ES-I3 (cell line): ENCODE measurements around the gene GPT2.
A peak's percentile ranks its signal among the peaks of the same experiment; 100 is the strongest.

Source experiments
- H3K36me3 ChIP-seq: 2 replicates; pipeline ENCODE4 v1.6.1; 2013; ENCODE audit warnings: mild to moderate bottlenecking, low read length, control low read depth, moderate library complexity; ENCODE audit not compliant: insufficient read depth
- H3K4me1 ChIP-seq: 2 replicates; pipeline ENCODE4 v1.6.1; 2013; ENCODE audit warnings: mild to moderate bottlenecking, control low read depth, low read length; ENCODE audit not compliant: insufficient read depth
- H3K9ac ChIP-seq: 2 replicates; pipeline ENCODE4 v1.6.1; 2013; ENCODE audit warnings: low read depth, mild to moderate bottlenecking, low read length, moderate library complexity
- H3K9me3 ChIP-seq: 2 replicates; pipeline ENCODE4 v1.6.1; 2013; ENCODE audit warnings: mild to moderate bottlenecking, low read length, moderate library complexity; ENCODE audit not compliant: control insufficient read depth, insufficient read depth

The GPT2 gene

DNA sequence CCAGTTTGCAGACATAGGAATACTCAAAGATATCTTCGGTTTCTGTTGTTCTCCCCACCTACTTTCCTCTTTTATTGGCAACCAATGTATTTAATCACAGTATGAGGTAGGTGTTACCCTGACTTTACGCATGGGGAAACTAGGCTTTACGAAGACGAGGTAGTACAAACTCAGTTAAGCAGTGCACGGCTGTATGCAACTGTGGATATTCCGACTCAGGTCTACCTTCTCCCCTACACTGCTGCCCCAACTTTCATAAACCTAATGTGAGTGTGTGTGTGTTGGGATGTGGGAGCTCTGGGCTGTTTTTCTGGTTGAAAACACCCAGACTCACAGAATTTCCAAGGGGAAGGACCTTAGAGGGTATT lies 1.2 kb upstream of the GPT2 start:
- Histone ChIP-seq H3K9ac (peak overlapping the region; percentile 99), H3K4me1 (peaks cover 41% of the 10 kb centered on the region), H3K9me3 (no peaks in the 10 kb centered on the region), H3K36me3 (peaks cover 6% of the 10 kb centered on the region; the same call in 1 of the 2 replicates)

DNA sequence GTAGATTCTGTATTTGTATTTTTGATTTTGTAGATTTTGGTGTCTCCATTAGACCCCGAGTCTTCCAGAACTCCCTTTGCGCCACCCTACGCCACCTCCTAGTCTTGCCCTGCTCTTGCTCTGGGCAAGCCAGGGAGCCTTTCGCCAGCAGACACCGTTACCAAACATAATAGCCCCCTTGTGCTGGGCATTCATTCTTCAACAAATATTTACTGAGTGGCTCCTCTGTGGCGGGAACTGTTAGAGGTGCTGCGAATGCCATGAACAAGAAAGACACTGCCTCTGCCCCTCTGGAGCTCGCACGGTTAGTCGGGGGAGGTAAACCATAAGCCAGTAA lies 841 bp upstream of the GPT2 start:
- peaks cover 6% of the 10 kb centered on the region; the same call in 1 of the 2 replicates for H3K36me3 ChIP-seq
- H3K4me1 ChIP-seq, result peaks cover 41% of the 10 kb centered on the region
- H3K9me3 ChIP-seq, result no peaks in the 10 kb centered on the region
- H3K9ac ChIP-seq, result peak overlapping the region; percentile 99

DNA sequence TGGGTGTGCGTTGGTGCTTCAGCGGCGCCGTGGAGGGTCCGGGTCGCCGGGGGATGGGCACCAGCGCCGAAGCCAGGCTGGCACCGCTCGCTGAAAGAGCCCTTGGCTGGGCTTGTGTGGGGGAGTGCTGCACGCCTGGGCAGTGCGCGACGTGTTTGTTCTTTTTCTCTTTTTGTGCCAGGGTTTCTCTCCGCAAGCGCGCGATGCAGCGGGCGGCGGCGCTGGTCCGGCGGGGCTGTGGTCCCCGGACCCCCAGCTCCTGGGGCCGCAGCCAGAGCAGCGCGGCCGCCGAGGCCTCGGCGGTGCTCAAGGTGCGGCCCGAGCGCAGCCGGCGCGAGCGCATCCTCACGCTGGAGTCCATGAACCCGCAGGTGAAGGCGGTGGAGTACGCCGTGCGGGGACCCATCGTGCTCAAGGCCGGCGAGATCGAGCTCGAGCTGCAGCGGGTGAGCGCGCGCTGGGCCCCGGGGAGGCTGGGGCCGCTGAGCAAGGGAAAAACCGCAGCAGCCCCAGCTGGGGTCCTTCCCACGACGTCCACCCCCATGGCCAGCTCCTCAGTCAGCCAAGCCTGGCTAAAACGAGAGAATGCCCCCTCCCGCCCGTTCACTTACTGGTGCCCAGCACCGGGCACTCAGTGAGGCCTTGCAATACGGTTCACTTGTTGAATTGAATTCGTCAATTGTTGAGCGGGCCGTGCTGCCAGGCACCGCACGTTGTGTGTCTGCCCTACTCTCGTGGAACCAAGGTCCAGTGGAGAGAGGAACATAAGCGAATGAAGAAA lies 541 bp downstream of the GPT2 start:
- peaks cover 6% of the 10 kb centered on the region; the same call in 1 of the 2 replicates for H3K36me3 ChIP-seq
- peaks cover 41% of the 10 kb centered on the region for H3K4me1 ChIP-seq
- peak overlapping the region; percentile 84 for H3K9ac ChIP-seq
- no peaks in the 10 kb centered on the region for H3K9me3 ChIP-seq

GRCh38 chr16:46885960-46886763 lies 2.0 kb downstream of the GPT2 start:
- Histone ChIP-seq H3K9ac (peak overlapping the region; percentile 84), H3K9me3 (no peaks in the 10 kb centered on the region), H3K36me3 (peaks cover 11% of the 10 kb centered on the region; the same call in 1 of the 2 replicates), H3K4me1 (peaks cover 33% of the 10 kb centered on the region)

DNA sequence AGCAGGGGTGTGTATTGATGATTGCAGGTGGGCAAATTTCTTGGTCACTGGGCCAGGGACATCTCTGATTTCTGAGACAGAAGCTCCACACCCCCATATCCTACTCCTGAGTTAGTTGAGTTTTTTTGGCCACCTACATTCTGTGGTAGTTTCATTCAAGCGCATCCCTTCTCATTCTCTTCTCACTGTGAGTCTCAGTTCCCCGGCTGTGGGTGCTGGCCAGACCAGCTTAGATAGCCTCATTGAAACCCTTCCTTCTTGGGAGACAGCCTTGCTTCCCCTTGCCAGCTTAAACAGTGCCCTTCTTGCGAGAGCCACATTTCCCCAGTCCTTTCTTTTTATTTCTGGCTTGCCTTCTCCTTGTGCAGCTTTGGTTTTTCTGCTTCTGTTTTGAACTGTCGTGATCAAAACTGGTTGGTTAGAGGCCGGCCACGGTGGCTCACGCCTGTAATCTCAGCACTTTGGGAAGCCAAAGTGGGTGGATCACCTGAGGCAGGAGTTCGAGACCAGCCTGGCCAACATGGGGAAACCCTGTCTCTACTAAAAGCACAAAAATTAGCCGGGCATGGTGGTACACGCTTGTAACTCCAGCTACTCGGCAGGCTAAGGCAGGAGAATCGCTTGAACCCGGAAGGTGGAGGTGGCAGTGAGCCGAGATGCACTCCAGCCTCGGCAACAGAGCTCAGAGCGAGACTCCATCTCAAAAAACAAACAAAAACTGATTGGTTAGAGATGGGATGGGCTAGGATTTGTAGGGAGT lies 2.8 kb downstream of the GPT2 start:
- Histone ChIP-seq H3K9me3 (no peaks in the 10 kb centered on the region), H3K9ac (no peak overlapping the region), H3K4me1 (peaks cover 29% of the 10 kb centered on the region), H3K36me3 (peaks cover 12% of the 10 kb centered on the region; the same call in 1 of the 2 replicates)

DNA sequence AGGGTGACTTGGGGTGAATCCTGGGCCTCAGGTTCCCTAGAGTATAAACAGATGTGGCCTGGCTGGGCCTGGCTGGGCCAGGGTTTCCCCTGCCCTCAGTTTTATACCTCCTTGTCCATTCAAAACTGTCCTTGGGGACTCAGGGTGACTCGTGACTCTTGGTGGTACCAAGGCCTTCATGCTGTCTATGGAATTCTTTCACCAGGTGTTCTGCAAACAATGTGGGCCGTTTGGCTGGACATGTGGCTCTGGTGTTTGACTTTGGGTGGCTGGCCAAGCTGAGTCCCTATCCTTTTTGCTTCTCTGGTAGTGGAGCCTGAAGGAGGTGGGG lies 3.3 kb downstream of the GPT2 start:
- H3K4me1 ChIP-seq, result peaks cover 24% of the 10 kb centered on the region
- H3K9ac ChIP-seq, result no peak overlapping the region
- no peaks in the 10 kb centered on the region for H3K9me3 ChIP-seq
- H3K36me3 ChIP-seq, result peaks cover 14% of the 10 kb centered on the region; the same call in 1 of the 2 replicates

- peaks cover 17% of the 10 kb centered on the region; the same call in 1 of the 2 replicates for H3K36me3 ChIP-seq
- H3K9me3 ChIP-seq, result no peaks in the 10 kb centered on the region
- H3K9ac ChIP-seq, result no peak overlapping the region
- H3K4me1 ChIP-seq, result peaks cover 14% of the 10 kb centered on the region
Measured at GRCh38 chr16:46889245-46889941, 5.2 kb downstream of the GPT2 start.

DNA sequence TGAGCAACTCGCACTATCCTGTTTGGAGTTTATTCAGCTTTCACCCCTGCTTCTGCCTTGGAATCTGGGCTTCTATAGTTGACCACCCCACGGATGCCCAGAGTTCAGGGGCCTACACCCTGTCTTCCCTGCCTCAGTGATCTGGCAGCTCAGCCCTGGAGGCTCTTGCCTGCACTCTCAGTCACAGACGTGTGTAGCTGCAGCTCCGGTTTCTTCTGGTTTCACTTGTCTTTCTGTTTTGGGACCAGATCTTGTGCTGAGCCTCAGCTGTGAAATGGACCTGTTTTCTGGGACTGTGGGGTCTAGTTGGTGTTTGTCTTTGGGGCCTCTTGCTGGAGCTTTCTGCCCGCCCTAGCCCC lies 5.8 kb downstream of the GPT2 start:
- H3K36me3 ChIP-seq, result peaks cover 17% of the 10 kb centered on the region; the same call in 1 of the 2 replicates
- peaks cover 14% of the 10 kb centered on the region for H3K4me1 ChIP-seq
- H3K9me3 ChIP-seq, result no peaks in the 10 kb centered on the region
- H3K9ac ChIP-seq, result no peak overlapping the region

GRCh38 chr16:46891910-46892309 lies 7.7 kb downstream of the GPT2 start:
- peaks cover 11% of the 10 kb centered on the region; the same call in 1 of the 2 replicates for H3K36me3 ChIP-seq
- H3K9me3 ChIP-seq, result no peaks in the 10 kb centered on the region
- H3K4me1 ChIP-seq, result 0 out of 2 replicates have a peak, but pooled peaks cover under 1% of the 10 kb centered on the region
- no peak overlapping the region for H3K9ac ChIP-seq

DNA sequence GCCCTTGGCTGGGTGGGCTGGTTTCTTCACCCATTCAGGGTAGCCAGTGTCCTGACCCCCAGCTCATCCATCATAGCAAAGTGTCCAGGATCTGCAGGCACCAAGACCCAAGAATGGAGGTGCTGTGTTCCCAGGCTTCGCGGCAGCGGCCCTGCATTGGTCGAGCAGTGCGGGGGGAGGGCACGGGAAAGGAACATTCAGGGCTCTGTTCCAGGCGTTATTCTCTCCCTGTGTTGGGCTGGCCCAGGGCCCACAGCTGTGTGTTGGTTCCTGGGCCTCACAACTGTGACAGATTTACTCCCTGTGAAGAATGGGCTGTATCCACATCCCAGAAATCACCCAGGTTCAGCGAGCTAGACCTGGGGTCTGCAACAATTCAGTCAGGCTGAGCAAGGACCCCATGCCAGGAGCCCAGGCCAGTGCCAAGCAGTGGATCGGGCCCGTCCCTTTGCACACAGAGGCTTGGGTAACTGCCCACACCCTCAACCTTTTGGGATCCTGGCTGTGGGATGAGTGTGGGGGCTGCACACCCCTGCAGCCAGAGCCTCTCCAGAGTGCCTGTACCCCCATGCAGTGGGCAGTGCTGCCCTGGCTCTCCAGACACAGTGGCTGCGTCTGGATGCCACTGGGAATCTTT lies 10.0 kb downstream of the GPT2 start:
- H3K36me3 ChIP-seq, result peaks cover 18% of the 10 kb centered on the region; the same call in 1 of the 2 replicates
- no peaks in the 10 kb centered on the region for H3K4me1 ChIP-seq
- no peak overlapping the region for H3K9ac ChIP-seq
- H3K9me3 ChIP-seq, result no peaks in the 10 kb centered on the region

DNA sequence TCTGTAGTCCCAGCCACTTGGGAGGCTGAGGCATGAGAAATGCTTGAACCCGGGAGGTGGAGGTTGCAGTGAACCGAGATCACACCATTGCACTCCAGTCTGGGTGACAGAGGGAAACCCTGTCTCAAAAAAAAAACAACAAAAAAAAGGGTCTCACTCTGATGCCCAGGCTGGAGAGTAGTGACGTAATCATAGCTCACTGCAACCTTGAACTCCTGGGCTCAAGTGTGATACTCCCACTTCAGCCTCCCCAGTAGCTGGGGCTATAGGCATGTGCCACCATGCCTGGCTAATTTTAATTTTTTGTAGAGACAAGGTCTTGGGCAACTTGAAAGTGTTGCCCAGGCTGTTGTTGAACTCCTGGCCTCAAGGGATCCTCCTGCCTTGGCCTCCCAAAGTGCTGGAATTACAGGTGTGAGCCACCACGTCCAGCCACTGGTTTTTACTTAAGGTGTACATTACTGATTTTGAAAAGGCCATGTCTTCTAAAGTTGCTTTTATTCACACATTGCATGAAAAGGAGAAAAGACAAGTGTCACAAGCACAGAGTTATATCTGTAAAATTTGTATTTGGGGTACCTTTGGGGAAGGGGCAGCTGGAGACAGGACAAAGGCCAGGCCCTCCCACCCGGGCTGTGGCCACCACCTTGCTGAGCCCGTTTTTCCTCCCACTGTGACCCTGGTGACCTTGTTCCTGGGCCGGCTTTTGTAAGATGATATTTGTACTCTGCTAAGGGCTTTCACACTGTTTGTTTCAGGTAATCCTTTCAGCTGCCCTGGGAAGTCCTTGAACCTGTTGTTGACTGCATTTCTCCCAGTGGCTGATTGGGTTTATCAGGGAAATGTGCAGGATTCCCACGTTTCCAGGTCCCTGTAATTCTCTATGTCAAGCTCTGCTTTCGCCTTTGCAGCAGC lies 11.5 kb downstream of the GPT2 start:
- Histone ChIP-seq H3K9ac (no peak overlapping the region), H3K36me3 (peaks cover 16% of the 10 kb centered on the region; the same call in 1 of the 2 replicates)

DNA sequence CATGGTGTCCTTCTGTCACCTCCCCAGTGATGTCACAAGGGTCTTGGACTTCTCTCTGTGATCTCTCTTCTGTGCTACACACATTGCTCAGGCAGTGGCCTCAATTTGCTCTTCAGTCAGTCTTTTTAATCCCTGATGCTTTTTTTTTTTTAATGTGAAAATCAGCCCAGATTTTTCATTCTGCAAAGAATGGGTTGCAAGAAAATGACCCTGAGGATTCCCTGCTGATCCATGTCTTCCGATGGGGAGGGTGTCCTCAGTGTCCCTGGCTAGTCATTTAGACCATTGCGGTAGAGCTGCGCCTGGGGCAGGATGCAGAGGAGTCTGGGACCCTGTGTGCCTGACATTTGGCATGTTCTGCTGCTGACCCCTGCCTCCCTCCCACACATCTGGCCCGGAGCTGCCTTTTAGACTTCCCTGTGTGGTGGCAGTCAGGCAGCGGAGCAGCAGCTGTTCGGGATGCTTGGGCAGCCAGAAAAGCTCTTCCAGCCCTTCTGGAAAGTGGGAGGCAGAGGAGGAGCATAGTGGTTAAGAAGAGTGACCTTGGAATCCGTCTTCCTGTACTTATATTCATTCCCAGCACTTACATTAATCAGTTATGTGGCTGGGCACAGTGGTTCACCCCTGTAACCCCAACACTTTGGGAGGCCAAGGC lies 12.3 kb downstream of the GPT2 start:
- Histone ChIP-seq H3K36me3 (peaks cover 16% of the 10 kb centered on the region; the same call in 1 of the 2 replicates), H3K9me3 (no peaks in the 10 kb centered on the region), H3K9ac (no peak overlapping the region), H3K4me1 (no peaks in the 10 kb centered on the region)

More for the DNA sequence above, 11.5 kb downstream of the GPT2 start:
- H3K4me1 ChIP-seq, result no peaks in the 10 kb centered on the region
- no peaks in the 10 kb centered on the region for H3K9me3 ChIP-seq
